M059J (cell line): Measurements from ENCODE around the gene RAD51B. TPM values are rescaled to one million over a fixed set of nuclear protein-coding genes. Genes with fewer than 3 reads are reported as not detected.

Experiments
- DNase-seq: peaks from one replicate; pipeline ENCODE4 v3.0.0-alpha.2; 2012; ENCODE audit warnings: low read depth
- total RNA-seq: library from RNA; depleted of rRNA; stranded (reverse); fragments of >200 nt; shearing (Covaris generic); gene quantifications from 2 replicates; pipeline ENCODE4 v1.2.3, GENCODE V29; 2014

RAD51B gene
- total RNA-seq, 1 experiment from 2014 or later, result 19.0 TPM

GRCh38 chr14:68172216-68172615 is 352.6 kb downstream of the RAD51B start:
- no peak for DNase-seq

- no peak for DNase-seq
These were observed 353.0 kb downstream of the RAD51B start for GRCh38 chr14:68172627-68173026.

- DNase-seq, result no peak
These were observed 353.8 kb downstream of the RAD51B start for GRCh38 chr14:68173227-68173972.

- no peak for DNase-seq
These were observed 354.9 kb downstream of the RAD51B start for GRCh38 chr14:68174446-68174845.

- DNase-seq, result no peak
These were observed 357.1 kb downstream of the RAD51B start for GRCh38 chr14:68176687-68177086.

- DNase-seq, result no peak
These were observed 358.1 kb downstream of the RAD51B start for GRCh38 chr14:68177728-68178127.

GRCh38 chr14:68178282-68178681 is 358.7 kb downstream of the RAD51B start:
- DNase-seq, result no peak

- DNase-seq, result peak; percentile 76
These were observed 362.1 kb downstream of the RAD51B start for GRCh38 chr14:68181519-68182326.

GRCh38 chr14:68182492-68182891 is 362.9 kb downstream of the RAD51B start:
- DNase-seq, result no peak

- DNase-seq, result peak; percentile 83
These were observed 367.1 kb downstream of the RAD51B start for GRCh38 chr14:68186500-68187276.

- DNase-seq, result no peak
These were observed 368.6 kb downstream of the RAD51B start for GRCh38 chr14:68188174-68188573.

GRCh38 chr14:68190032-68190431 is 370.5 kb downstream of the RAD51B start:
- no peak for DNase-seq

GRCh38 chr14:68191567-68192321 is 372.2 kb downstream of the RAD51B start:
- DNase-seq, result peak; percentile 92

GRCh38 chr14:68192935-68193334 is 373.4 kb downstream of the RAD51B start:
- DNase-seq, result no peak

GRCh38 chr14:68193970-68194681 is 374.5 kb downstream of the RAD51B start:
- no peak for DNase-seq

GRCh38 chr14:68195126-68195525 is 375.5 kb downstream of the RAD51B start:
- DNase-seq, result no peak

- no peak for DNase-seq
These were observed 379.3 kb downstream of the RAD51B start for GRCh38 chr14:68198713-68199495.

GRCh38 chr14:68199554-68200151 is 380.1 kb downstream of the RAD51B start:
- peak; percentile 93 for DNase-seq

- DNase-seq, result no peak
These were observed 384.3 kb downstream of the RAD51B start for GRCh38 chr14:68203871-68204270.

- DNase-seq, result peak; percentile 56
These were observed 388.6 kb downstream of the RAD51B start for GRCh38 chr14:68208218-68208617.
